Activated CD8-positive, alpha-beta memory T cell treated with anti-CD3 and anti-CD28 coated beads, Interleukin-2, amount 50 U/mL, for 24 hours (primary cell): Measurements from ENCODE around the gene CCDC12.
"Not testable (repeated sequence)": the region's sequence is repeated elsewhere in the genome, so short reads cannot be mapped to it uniquely, and the experiment has no call there.

Experiments
- DNase-seq: peaks from one replicate; pipeline ENCODE4 v3.0.0-alpha.2; 2020; ENCODE audit errors: extremely low read depth

Gene CCDC12

GRCh38 chr3:46924921-46925584, 51.5 kb downstream of the CCDC12 start:
- DNase-seq: no peak

- no peak for DNase-seq
Measured at GRCh38 chr3:46923559-46924350, 52.8 kb downstream of the CCDC12 start.

GRCh38 chr3:46922871-46923558, 53.5 kb downstream of the CCDC12 start:
- DNase-seq: no peak

- no peak for DNase-seq
Measured at GRCh38 chr3:46922426-46922825, 54.1 kb downstream of the CCDC12 start.

- DNase-seq: no peak
Measured at GRCh38 chr3:46921871-46922271, 54.7 kb downstream of the CCDC12 start.

GRCh38 chr3:46921041-46921440, 55.5 kb downstream of the CCDC12 start:
- DNase-seq: no peak

GRCh38 chr3:46918634-46919033, 57.9 kb downstream of the CCDC12 start:
- no peak for DNase-seq

- no peak for DNase-seq
Measured at GRCh38 chr3:46918202-46918601, 58.3 kb downstream of the CCDC12 start.

- DNase-seq: no peak
Measured at GRCh38 chr3:46917257-46917656, 59.3 kb downstream of the CCDC12 start.

- no peak for DNase-seq
Measured at GRCh38 chr3:46916799-46917198, 59.7 kb downstream of the CCDC12 start.

GRCh38 chr3:46916278-46916677, 60.3 kb downstream of the CCDC12 start:
- DNase-seq: no peak

- DNase-seq: no peak
Measured at GRCh38 chr3:46915297-46915822, 61.2 kb downstream of the CCDC12 start.

GRCh38 chr3:46914849-46915248, 61.7 kb downstream of the CCDC12 start:
- DNase-seq: no peak

- DNase-seq: no peak
Measured at GRCh38 chr3:46913644-46914043, 62.9 kb downstream of the CCDC12 start.

- no peak for DNase-seq
Measured at GRCh38 chr3:46912986-46913385, 63.6 kb downstream of the CCDC12 start.

GRCh38 chr3:46910914-46911313, 65.6 kb downstream of the CCDC12 start:
- DNase-seq: not testable (repeated sequence)

- DNase-seq: no peak
Measured at GRCh38 chr3:46910166-46910760, 66.3 kb downstream of the CCDC12 start.

- peak; percentile 74 for DNase-seq
Measured at GRCh38 chr3:46909535-46910161, 66.9 kb downstream of the CCDC12 start.

- DNase-seq: no peak
Measured at GRCh38 chr3:46908986-46909534, 67.5 kb downstream of the CCDC12 start.

GRCh38 chr3:46908294-46908985, 68.1 kb downstream of the CCDC12 start:
- no peak for DNase-seq

GRCh38 chr3:46907960-46908293, 68.6 kb downstream of the CCDC12 start:
- DNase-seq: no peak
